SK-N-SH (cell line): Measurements from ENCODE around the gene SHMT1. TPM values are rescaled to one million over a fixed set of nuclear protein-coding genes. Genes with fewer than 3 reads are reported as not detected.

Source experiments
- CTCF ChIA-PET: fragments of 300-600, 350-600 bp; formaldehyde crosslinking; extraction: SDS; loops from one replicate; lab custom pipeline; 2021; lab: Yijun Ruan, JAX
- POLR2A ChIA-PET: fragments of 350-600 bp; sonication (Branson Sonifier 250); formaldehyde crosslinking; extraction: SDS; loops from one replicate; lab custom pipeline; 2020; ENCODE audit warnings: antibody characterized with exemption, inconsistent platforms; lab: Yijun Ruan, JAX
- DNase-seq: peaks from one replicate; pipeline ENCODE4 v3.0.0; 2012
- H2AFZ ChIP-seq: fragments of 200-600 bp; sonication (generic); 2 replicates; pipeline ENCODE4 v1.8.1; 2016; ENCODE audit warnings: antibody characterized with exemption, mild to moderate bottlenecking, low read depth
- H3F3A ChIP-seq: fragments of 200-600 bp; sonication (generic); replicated peaks from 2 replicates; pipeline ENCODE3; 2016; ENCODE audit warnings: antibody characterized with exemption, mild to moderate bottlenecking; ENCODE audit not compliant: insufficient read depth
- H3K27ac ChIP-seq, 2 experiments: fragments of 200-500 bp in 1 of 2; fragments of 200-600 bp in 1 of 2; sonication (Bioruptor generic) in 1 of 2; sonication (generic), shearing (Covaris generic) in 1 of 2; 2 replicates each; pipeline versions ENCODE4 v1.5.1 to v1.6.1; 2014 to 2016; ENCODE audit warnings: low read depth in 2 of 2, inconsistent platforms in 1 of 2, low read length in 1 of 2, mild to moderate bottlenecking in 1 of 2, mixed read lengths in 1 of 2
- H3K27me3 ChIP-seq: fragments of 200-600 bp; sonication (generic), shearing (Covaris generic); 2 replicates; pipeline ENCODE4 v1.6.1; 2016; ENCODE audit warnings: mixed run types; ENCODE audit not compliant: insufficient read depth
- H3K36me3 ChIP-seq, 2 experiments: fragments of 200-500 bp in 1 of 2; fragments of 200-600 bp in 1 of 2; sonication (Bioruptor generic) in 1 of 2; sonication (generic) in 1 of 2; replicated peaks in 1 of 2; 2 replicates each; pipeline versions ENCODE3 to v1.5.1; 2014 to 2016; ENCODE audit warnings: low read length in 1 of 2, mild to moderate bottlenecking in 1 of 2; ENCODE audit not compliant: insufficient read depth in 2 of 2, control insufficient read depth in 1 of 2
- H3K4me1 ChIP-seq, 2 experiments: fragments of 200-500 bp in 1 of 2; fragments of 200-600 bp in 1 of 2; sonication (Bioruptor generic) in 1 of 2; sonication (generic), shearing (Covaris generic) in 1 of 2; 2 replicates each; pipeline versions ENCODE4 v1.5.1 to v1.6.1; 2014 to 2016; ENCODE audit warnings: low read depth in 1 of 2, low read length in 1 of 2, mixed run types in 1 of 2; ENCODE audit not compliant: insufficient read depth in 2 of 2, control insufficient read depth in 1 of 2
- H3K4me2 ChIP-seq: fragments of 200-600 bp; sonication (generic), shearing (Covaris generic); 2 replicates; pipeline ENCODE4 v1.6.1; 2017; ENCODE audit warnings: mixed run types
- H3K4me3 ChIP-seq, 2 experiments: fragments of 200-500 bp in 1 of 2; fragments of 200-600 bp in 1 of 2; sonication (Bioruptor generic) in 1 of 2; sonication (generic), shearing (Covaris generic) in 1 of 2; 2 replicates each; pipeline versions ENCODE4 v1.5.1 to v1.8.1; 2014 to 2016; ENCODE audit warnings: low read depth in 2 of 2, inconsistent platforms in 1 of 2, low read length in 1 of 2, mild to moderate bottlenecking in 1 of 2, mixed read lengths in 1 of 2, moderate library complexity in 1 of 2
- H3K79me2 ChIP-seq: fragments of 200-600 bp; sonication (generic); 2 replicates; pipeline ENCODE4 v1.8.1; 2017; ENCODE audit warnings: mild to moderate bottlenecking; ENCODE audit not compliant: insufficient read depth
- H3K9ac ChIP-seq: fragments of 200-600 bp; sonication (generic); 2 replicates; pipeline ENCODE4 v1.6.1; 2017; ENCODE audit warnings: mixed run types
- H3K9me2 ChIP-seq: fragments of 200-600 bp; sonication (generic); 2 replicates; pipeline ENCODE4 v1.6.1; 2017; ENCODE audit warnings: mixed run types
- H3K9me3 ChIP-seq: fragments of 200-600 bp; sonication (generic); 2 replicates; pipeline ENCODE4 v1.6.1; 2017; ENCODE audit warnings: mixed run types, mild to moderate bottlenecking, moderate library complexity
- H4K20me1 ChIP-seq: fragments of 200-600 bp; sonication (generic); 2 replicates; pipeline ENCODE4 v1.6.1; 2017; ENCODE audit warnings: mild to moderate bottlenecking, mixed run types; ENCODE audit not compliant: insufficient read depth
- CHD2 ChIP-seq: fragments of 150-350 bp; IDR thresholded peaks from 2 replicates; pipeline ENCODE4 v1.6.1; 2018; ENCODE audit warnings: low read length; ENCODE audit not compliant: partially characterized antibody
- ELF1 ChIP-seq: IDR thresholded peaks from 2 replicates; pipeline ENCODE4 v1.4.0; 2012
- EP300 ChIP-seq, 2 experiments: IDR thresholded peaks; 2 replicates each; pipeline versions ENCODE4 v1.4.0 to v1.6.1; 2012; ENCODE audit warnings: borderline replicate concordance in 1 of 2, low read depth in 1 of 2, low read length in 1 of 2
- EZH2phosphoT487 ChIP-seq: fragments of 200-600 bp; sonication (generic); IDR thresholded peaks from 2 replicates; pipeline ENCODE4 v1.6.1; 2017; ENCODE audit warnings: low read depth, mixed run types, mild to moderate bottlenecking, antibody characterized with exemption, moderate library complexity, borderline replicate concordance
- FOSL2 ChIP-seq: IDR thresholded peaks from 2 replicates; pipeline ENCODE4 v1.4.0; 2012; ENCODE audit warnings: low read depth, mild to moderate bottlenecking, moderate library complexity, borderline replicate concordance
- FOXJ3 ChIP-seq: sonication (generic); formaldehyde crosslinking; IDR thresholded peaks from 2 replicates; pipeline ENCODE4 v1.5.1; 2020; ENCODE audit warnings: mild to moderate bottlenecking, missing genetic modification reagents
- FOXM1 ChIP-seq: IDR thresholded peaks from 2 replicates; pipeline ENCODE4 v1.4.0; 2012; ENCODE audit warnings: low read depth, mild to moderate bottlenecking
- GABPA ChIP-seq: IDR thresholded peaks from 2 replicates; pipeline ENCODE4 v1.4.0; 2012; ENCODE audit warnings: low read depth, mild to moderate bottlenecking
- MEF2A ChIP-seq: IDR thresholded peaks from 2 replicates; pipeline ENCODE4 v1.4.0; 2012; ENCODE audit warnings: low read depth, borderline replicate concordance
- MXI1 ChIP-seq: IDR thresholded peaks from 2 replicates; pipeline ENCODE4 v1.6.1; 2012; ENCODE audit warnings: mild to moderate bottlenecking, low read depth, low read length, improper control_type of control experiment
- NRF1 ChIP-seq: IDR thresholded peaks from 2 replicates; pipeline ENCODE4 v1.6.1; 2012; ENCODE audit warnings: low read depth, mild to moderate bottlenecking, low read length
- POLR2AphosphoS5 ChIP-seq: IDR thresholded peaks from 2 replicates; pipeline ENCODE4 v1.6.1; 2012; ENCODE audit warnings: low read depth, low read length
- RCOR1 ChIP-seq: fragments of 150-350 bp; IDR thresholded peaks from 2 replicates; pipeline ENCODE4 v1.6.1; 2017; ENCODE audit warnings: antibody characterized with exemption, low read length
- REST ChIP-seq: IDR thresholded peaks from 2 replicates; pipeline ENCODE4 v1.6.1; 2012; ENCODE audit warnings: mild to moderate bottlenecking, low read depth, low read length, moderate library complexity
- RFX5 ChIP-seq: IDR thresholded peaks from 2 replicates; pipeline ENCODE4 v1.6.1; 2012; ENCODE audit warnings: mild to moderate bottlenecking, improper control_type of control experiment, low read length
- RXRA ChIP-seq: IDR thresholded peaks from 2 replicates; pipeline ENCODE4 v1.4.0; 2012; ENCODE audit warnings: low read depth, mild to moderate bottlenecking, borderline replicate concordance
- SIN3A ChIP-seq: IDR thresholded peaks from 2 replicates; pipeline ENCODE4 v1.6.1; 2012; ENCODE audit warnings: low read depth, mild to moderate bottlenecking, low read length, moderate library complexity, borderline replicate concordance
- TAF1 ChIP-seq: IDR thresholded peaks from 2 replicates; pipeline ENCODE4 v1.6.1; 2012; ENCODE audit warnings: low read depth, mild to moderate bottlenecking, low read length, moderate library complexity, borderline replicate concordance
- TCF12 ChIP-seq: IDR thresholded peaks from 2 replicates; pipeline ENCODE4 v1.4.0; 2012
- TEAD4 ChIP-seq: IDR thresholded peaks from 2 replicates; pipeline ENCODE4 v1.4.0; 2012; ENCODE audit warnings: mild to moderate bottlenecking, borderline replicate concordance; ENCODE audit not compliant: insufficient read depth
- YY1 ChIP-seq: IDR thresholded peaks from 2 replicates; pipeline ENCODE4 v1.4.0; 2012; ENCODE audit warnings: low read depth, mild to moderate bottlenecking
- ZBTB33 ChIP-seq: IDR thresholded peaks from 2 replicates; pipeline ENCODE4 v1.4.0; 2012; ENCODE audit warnings: low read depth, borderline replicate concordance
- WGBS: methylation state at CpG from one replicate; pipeline ENCODE4 v1.1.6; 2017; ENCODE audit warnings: low lambda C conversion rate; 5-methylcytosine and 5-hydroxymethylcytosine counted together
- polyA plus RNA-seq, 3 experiments: library from polyadenylated mRNA; depleted of rRNA; stranded (reverse); fragments of >200 nt; gene quantifications; 2 replicates each; pipeline ENCODE4 v1.2.3, GENCODE V29; 2012

The SHMT1 gene
- polyA plus RNA-seq, 1 of the 3 experiments (the other 2 are of a cell fraction) = 17.0 TPM

GRCh38 chr17:18323007-18323406 lies 40.3 kb downstream of the SHMT1 start:
- TF ChIP-seq POLR2AphosphoS5 (no peak), TCF12 (no peak), NRF1 (no peak), RXRA (no peak), EP300 (IDR thresholded peaks at IDR 0.05; ENCODE audit: borderline replicate concordance in 1 of 2, low read depth in 1 of 2, low read length in 1 of 2) (no peak), YY1 (no peak), SIN3A (no peak), GABPA (no peak), FOXJ3 (CRISPR knock-in tag) (no peak), MXI1 (no peak), FOXM1 (no peak), RFX5 (no peak), CHD2 (no peak), ZBTB33 (no peak), MEF2A (no peak)
- no peak for DNase-seq
- Histone ChIP-seq H3K9me2 (no peaks in the 10 kb centered on the region), H3K4me2 (no peak overlapping the region), H3K27ac (no peak overlapping the region), H3K4me3 (no peak overlapping the region), H2AFZ (no peak overlapping the region), H3K36me3 (peaks cover 16 to 63% of the 10 kb centered on the region in 2 experiments), H3K79me2 (peaks cover 56% of the 10 kb centered on the region), H3K27me3 (no peaks in the 10 kb centered on the region), H3K9ac (no peak overlapping the region), H3K4me1 (peaks cover 3 to 16% of the 10 kb centered on the region in 2 experiments; a peak in 1 of 4 replicates), H3F3A (no peaks in the 10 kb centered on the region), H3K9me3 (no peaks in the 10 kb centered on the region), H4K20me1 (peaks cover 35% of the 10 kb centered on the region)
- ChIA-PET POLR2A (no interaction called here), CTCF (no interaction called here)
- 87% methylated on average over 3 of the region's 3 CpGs for WGBS

GRCh38 chr17:18322522-18322921 lies 40.8 kb downstream of the SHMT1 start:
- Histone ChIP-seq H3K4me2 (no peak overlapping the region), H3K79me2 (peaks cover 61% of the 10 kb centered on the region), H3K9me3 (no peaks in the 10 kb centered on the region), H3K4me1 (peaks cover 8 to 21% of the 10 kb centered on the region in 2 experiments; a peak in 1 of 4 replicates), H3K27me3 (no peaks in the 10 kb centered on the region), H3K36me3 (peaks cover 20 to 64% of the 10 kb centered on the region in 2 experiments), H3K27ac (no peak overlapping the region), H2AFZ (no peak overlapping the region), H3K9ac (no peak overlapping the region), H3K4me3 (no peak overlapping the region), H4K20me1 (peaks cover 40% of the 10 kb centered on the region), H3F3A (no peaks in the 10 kb centered on the region), H3K9me2 (no peaks in the 10 kb centered on the region)
- WGBS = 100% methylated on average over 10 of the region's 12 CpGs
- ChIA-PET POLR2A (no interaction called here), CTCF (interaction anchor here (1.2 kb wide), 1 partner anchor 17 kb away, joined by 3 read pairs; no protein-coding TSS in a partner anchor)
- DNase-seq = no peak
- no peak for TF ChIP-seq EZH2phosphoT487
- TF ChIP-seq REST = no peak
- no peak for TF ChIP-seq TAF1
- no peak for TF ChIP-seq FOSL2
- no peak for TF ChIP-seq TCF12
- TF ChIP-seq RCOR1 = no peak
- TF ChIP-seq ELF1 = no peak
- TF ChIP-seq FOXJ3 (CRISPR knock-in tag) = no peak
- no peak for TF ChIP-seq ZBTB33
- TF ChIP-seq TEAD4 = no peak
